ENCODE measurements around the gene ZFYVE9. TPM values are rescaled to one million over a fixed set of nuclear protein-coding genes. Genes with fewer than 3 reads are reported as not detected.

Gene ZFYVE9
- total and polyA plus RNA-seq, 2 of the 13 experiments (the other 11 are each of a cell fraction or from before 2014, with no cell fraction given): 9.2 to 19.8 TPM

DNA sequence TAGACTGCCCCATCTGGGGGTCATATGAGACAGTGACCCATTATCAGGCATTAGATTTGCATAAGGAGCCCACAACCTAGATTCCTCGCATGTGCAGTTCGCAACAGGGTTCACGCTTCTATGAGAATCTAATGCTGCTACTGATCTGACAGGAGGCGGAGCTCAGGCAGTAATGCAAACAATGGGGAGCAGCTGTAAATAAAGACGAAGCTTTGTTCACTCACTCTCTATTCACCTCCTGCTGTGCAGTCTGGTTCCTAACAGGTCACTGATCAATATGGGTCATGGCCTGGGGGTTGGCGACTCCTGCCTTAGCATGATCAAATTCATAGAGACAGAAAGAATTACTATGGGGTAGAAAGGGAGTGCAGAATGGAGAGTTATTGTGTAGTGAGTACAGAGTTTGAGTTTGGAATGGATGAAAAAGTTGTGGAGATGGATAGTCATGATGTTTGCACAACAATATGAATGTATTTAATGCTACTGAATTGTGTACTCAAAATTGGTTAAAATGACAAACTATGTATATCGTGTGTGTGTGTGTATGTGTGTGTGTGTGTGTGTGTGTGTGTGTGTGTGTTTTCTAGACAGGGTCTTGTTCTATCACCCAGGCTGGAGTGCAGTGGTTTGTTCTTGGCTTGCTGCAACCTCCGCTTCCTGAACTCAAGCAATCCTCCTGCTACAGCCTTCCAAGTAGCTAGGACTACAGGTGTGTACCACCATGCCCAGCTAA, 43.6 kb upstream of the ZFYVE9 start (continued):
- TF ChIP-seq BCL6 (CRISPR knock-in tag; IDR thresholded peaks at IDR 0.05): peak; percentile 89
- TF ChIP-seq ZNF616 (CRISPR knock-in tag; IDR thresholded peaks at IDR 0.05; ENCODE audit: low read depth): no peak
- TF ChIP-seq, protein P1, sequence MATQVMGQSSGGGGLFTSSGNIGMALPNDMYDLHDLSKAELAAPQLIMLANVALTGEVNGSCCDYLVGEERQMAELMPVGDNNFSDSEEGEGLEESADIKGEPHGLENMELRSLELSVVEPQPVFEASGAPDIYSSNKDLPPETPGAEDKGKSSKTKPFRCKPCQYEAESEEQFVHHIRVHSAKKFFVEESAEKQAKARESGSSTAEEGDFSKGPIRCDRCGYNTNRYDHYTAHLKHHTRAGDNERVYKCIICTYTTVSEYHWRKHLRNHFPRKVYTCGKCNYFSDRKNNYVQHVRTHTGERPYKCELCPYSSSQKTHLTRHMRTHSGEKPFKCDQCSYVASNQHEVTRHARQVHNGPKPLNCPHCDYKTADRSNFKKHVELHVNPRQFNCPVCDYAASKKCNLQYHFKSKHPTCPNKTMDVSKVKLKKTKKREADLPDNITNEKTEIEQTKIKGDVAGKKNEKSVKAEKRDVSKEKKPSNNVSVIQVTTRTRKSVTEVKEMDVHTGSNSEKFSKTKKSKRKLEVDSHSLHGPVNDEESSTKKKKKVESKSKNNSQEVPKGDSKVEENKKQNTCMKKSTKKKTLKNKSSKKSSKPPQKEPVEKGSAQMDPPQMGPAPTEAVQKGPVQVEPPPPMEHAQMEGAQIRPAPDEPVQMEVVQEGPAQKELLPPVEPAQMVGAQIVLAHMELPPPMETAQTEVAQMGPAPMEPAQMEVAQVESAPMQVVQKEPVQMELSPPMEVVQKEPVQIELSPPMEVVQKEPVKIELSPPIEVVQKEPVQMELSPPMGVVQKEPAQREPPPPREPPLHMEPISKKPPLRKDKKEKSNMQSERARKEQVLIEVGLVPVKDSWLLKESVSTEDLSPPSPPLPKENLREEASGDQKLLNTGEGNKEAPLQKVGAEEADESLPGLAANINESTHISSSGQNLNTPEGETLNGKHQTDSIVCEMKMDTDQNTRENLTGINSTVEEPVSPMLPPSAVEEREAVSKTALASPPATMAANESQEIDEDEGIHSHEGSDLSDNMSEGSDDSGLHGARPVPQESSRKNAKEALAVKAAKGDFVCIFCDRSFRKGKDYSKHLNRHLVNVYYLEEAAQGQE (IDR thresholded peaks at IDR 0.05; ENCODE audit: borderline replicate concordance in 1 of 2, low read depth in 1 of 2, low read length in 2 of 2): no peak
- no peak for TF ChIP-seq ZNF329 (CRISPR knock-in tag; IDR thresholded peaks at IDR 0.05; ENCODE audit: low read depth)
- TF ChIP-seq ELF4 (CRISPR knock-in tag; IDR thresholded peaks at IDR 0.05; ENCODE audit: borderline replicate concordance): no peak
- TF ChIP-seq MIER3 (CRISPR knock-in tag; IDR thresholded peaks at IDR 0.05; ENCODE audit: borderline replicate concordance): peak; percentile 78; the same call in 1 of the 2 replicates
- TF ChIP-seq KLF16 (CRISPR knock-in tag; IDR thresholded peaks at IDR 0.05): peak in 1 of 2 experiments; percentile 81; a peak in 1 of 4 replicates
- no peak for TF ChIP-seq HCFC1 (IDR thresholded peaks at IDR 0.05; ENCODE audit: low read depth, low read length)
- TF ChIP-seq ZNF333 (CRISPR knock-in tag; IDR thresholded peaks at IDR 0.05; ENCODE audit: borderline replicate concordance): no peak
- TF ChIP-seq, protein P2, sequence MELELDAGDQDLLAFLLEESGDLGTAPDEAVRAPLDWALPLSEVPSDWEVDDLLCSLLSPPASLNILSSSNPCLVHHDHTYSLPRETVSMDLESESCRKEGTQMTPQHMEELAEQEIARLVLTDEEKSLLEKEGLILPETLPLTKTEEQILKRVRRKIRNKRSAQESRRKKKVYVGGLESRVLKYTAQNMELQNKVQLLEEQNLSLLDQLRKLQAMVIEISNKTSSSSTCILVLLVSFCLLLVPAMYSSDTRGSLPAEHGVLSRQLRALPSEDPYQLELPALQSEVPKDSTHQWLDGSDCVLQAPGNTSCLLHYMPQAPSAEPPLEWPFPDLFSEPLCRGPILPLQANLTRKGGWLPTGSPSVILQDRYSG (CRISPR knock-in tag; IDR thresholded peaks at IDR 0.05): no peak
- TF ChIP-seq SMC3 (IDR thresholded peaks at IDR 0.05; ENCODE audit: low read length): 0 out of 2 replicates have a peak, but pooled peaks have one; percentile 3
- peak; percentile 85; the same call in 1 of the 2 replicates for TF ChIP-seq FOXK1 (CRISPR knock-in tag; IDR thresholded peaks at IDR 0.05; ENCODE audit: borderline replicate concordance, low read depth)
- no peak for TF ChIP-seq SRSF4 (IDR thresholded peaks at IDR 0.05; ENCODE audit: low read depth, low read length, poor library complexity, severe bottlenecking)
- no peak for TF ChIP-seq AGO2 (optimal IDR thresholded peaks at IDR 0.05; ENCODE audit: low read depth, low read length)
- TF ChIP-seq AGO1 (IDR thresholded peaks at IDR 0.05; ENCODE audit: low read depth, low read length, poor library complexity, severe bottlenecking): no peak
- TF ChIP-seq CAMTA2 (CRISPR knock-in tag; IDR thresholded peaks at IDR 0.05; ENCODE audit: borderline replicate concordance): no peak
- no peak for TF ChIP-seq SMYD3 (CRISPR knock-in tag; IDR thresholded peaks at IDR 0.05)
- TF ChIP-seq ATAD3A (CRISPR knock-in tag; IDR thresholded peaks at IDR 0.05): no peak
- no peak for TF ChIP-seq NFE2L1 (CRISPR knock-in tag; IDR thresholded peaks at IDR 0.05; ENCODE audit: borderline replicate concordance)
- no peak for TF ChIP-seq ARNTL (CRISPR knock-in tag; IDR thresholded peaks at IDR 0.05)
- TF ChIP-seq NPAS2 (CRISPR knock-in tag; IDR thresholded peaks at IDR 0.05; ENCODE audit: borderline replicate concordance): no peak
- TF ChIP-seq NFE2 (CRISPR knock-in tag; IDR thresholded peaks at IDR 0.05): no peak
- TF ChIP-seq KMT2B (CRISPR knock-in tag; IDR thresholded peaks at IDR 0.05): 0 out of 2 replicates have a peak, but pooled peaks have one; percentile 28
- TF ChIP-seq ZNF7 (CRISPR knock-in tag; IDR thresholded peaks at IDR 0.05): no peak
- peak; percentile 87; the same call in 1 of the 2 replicates for TF ChIP-seq RXRA (CRISPR knock-in tag; IDR thresholded peaks at IDR 0.05)
- TF ChIP-seq ZNF879 (CRISPR knock-in tag; IDR thresholded peaks at IDR 0.05): no peak
- peak; percentile 96 for TF ChIP-seq NR2F2 (IDR thresholded peaks at IDR 0.05; ENCODE audit: borderline replicate concordance, low read depth)
- TF ChIP-seq MTA3 (CRISPR knock-in tag; IDR thresholded peaks at IDR 0.05): no peak

Measured in HepG2 (cell line).